SH-SY5Y (cell line): ENCODE measurements around the gene VASP.

Experiments used
- GATA2 ChIP-seq: IDR thresholded peaks from 2 replicates; pipeline ENCODE4 v1.6.1; 2011; ENCODE audit warnings: mild to moderate bottlenecking, low read depth, low read length
- GATA3 ChIP-seq: IDR thresholded peaks from 2 replicates; pipeline ENCODE4 v1.6.1; 2011; ENCODE audit warnings: low read depth, mild to moderate bottlenecking, low read length, moderate library complexity

DNA sequence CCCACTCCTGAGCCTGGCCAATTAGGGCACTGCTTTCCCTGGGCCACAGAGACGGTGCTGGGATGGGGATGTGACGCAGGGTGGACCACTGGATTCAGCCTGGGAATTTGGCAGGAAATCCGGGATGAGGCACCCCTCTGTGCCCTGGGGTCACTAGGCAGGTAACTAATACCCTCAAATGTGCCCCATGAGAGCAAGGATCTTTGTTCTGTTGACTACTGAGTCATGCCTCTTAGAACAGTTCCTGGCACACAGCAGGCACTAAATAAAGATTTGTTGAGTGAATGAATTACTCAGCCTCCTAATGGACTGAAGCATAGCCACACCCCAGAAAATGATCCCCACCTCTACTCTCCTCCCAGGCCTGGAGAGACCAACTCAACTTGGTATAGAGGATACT, 61.5 kb downstream of the VASP start:
- TF ChIP-seq GATA2: no peak
- TF ChIP-seq GATA3: no peak
